SK-N-SH (cell line): Measurements from ENCODE around the gene SMAP2.
"Not testable (repeated sequence)": the region's sequence is repeated elsewhere in the genome, so short reads cannot be mapped to it uniquely, and the experiment has no call there.

ENCODE experiments used
- EP300 ChIP-seq, 2 experiments: IDR thresholded peaks; 2 replicates each; pipeline versions ENCODE4 v1.4.0 to v1.6.1; 2012; ENCODE audit warnings: borderline replicate concordance in 1 of 2, low read depth in 1 of 2, low read length in 1 of 2
- EZH2phosphoT487 ChIP-seq: fragments of 200-600 bp; sonication (generic); IDR thresholded peaks from 2 replicates; pipeline ENCODE4 v1.6.1; 2017; ENCODE audit warnings: low read depth, mixed run types, mild to moderate bottlenecking, antibody characterized with exemption, moderate library complexity, borderline replicate concordance
- GABPA ChIP-seq: IDR thresholded peaks from 2 replicates; pipeline ENCODE4 v1.4.0; 2012; ENCODE audit warnings: low read depth, mild to moderate bottlenecking
- JUND ChIP-seq: IDR thresholded peaks from 2 replicates; pipeline ENCODE4 v1.4.0; 2012
- POLR2AphosphoS5 ChIP-seq: IDR thresholded peaks from 2 replicates; pipeline ENCODE4 v1.6.1; 2012; ENCODE audit warnings: low read depth, low read length
- RXRA ChIP-seq: IDR thresholded peaks from 2 replicates; pipeline ENCODE4 v1.4.0; 2012; ENCODE audit warnings: low read depth, mild to moderate bottlenecking, borderline replicate concordance
- TAF1 ChIP-seq: IDR thresholded peaks from 2 replicates; pipeline ENCODE4 v1.6.1; 2012; ENCODE audit warnings: low read depth, mild to moderate bottlenecking, low read length, moderate library complexity, borderline replicate concordance
- YY1 ChIP-seq: IDR thresholded peaks from 2 replicates; pipeline ENCODE4 v1.4.0; 2012; ENCODE audit warnings: low read depth, mild to moderate bottlenecking
- TF ChIP-seq, protein P1 (sequence below): fragments of 200-600 bp; sonication (generic); IDR thresholded peaks from 2 replicates; pipeline ENCODE4 v1.6.1; 2017; ENCODE audit warnings: antibody characterized with exemption, mild to moderate bottlenecking, moderate library complexity
- TF ChIP-seq, protein P2 (sequence below): IDR thresholded peaks from 2 replicates; pipeline ENCODE4 v1.6.1; 2012; ENCODE audit warnings: mild to moderate bottlenecking, low read depth, low read length, moderate library complexity
- TF ChIP-seq, protein P3 (sequence below): fragments of 150-350 bp; IDR thresholded peaks from 2 replicates; pipeline ENCODE4 v1.6.1; 2016; ENCODE audit warnings: mild to moderate bottlenecking, low read depth, low read length
- TF ChIP-seq, protein P4 (sequence below): IDR thresholded peaks from 2 replicates; pipeline ENCODE4 v1.4.0; 2012; ENCODE audit warnings: low read depth

DNA sequence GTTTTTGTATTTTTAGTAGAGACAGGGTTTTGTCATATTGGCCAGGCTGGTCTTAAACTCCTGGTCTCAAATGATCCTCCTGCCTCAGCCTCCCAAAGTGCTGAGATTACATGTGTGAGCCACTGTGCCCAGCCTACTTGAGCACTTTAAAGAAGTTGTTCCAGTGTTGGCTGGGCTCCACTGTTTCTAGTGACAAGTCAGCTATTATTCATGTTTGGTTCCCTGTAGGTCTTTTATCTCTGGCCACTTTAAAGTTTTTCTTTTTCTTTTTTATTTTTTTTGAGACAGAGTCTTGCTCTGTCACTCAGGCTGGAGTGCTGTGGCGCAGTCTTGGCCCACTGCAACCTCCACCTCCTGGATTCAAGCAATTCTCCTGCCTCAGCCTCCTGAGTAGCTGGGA, 42.1 kb upstream of the SMAP2 start:
- TF ChIP-seq EZH2phosphoT487; POLR2AphosphoS5; JUND; YY1; TAF1; RXRA; EP300 (IDR thresholded peaks at IDR 0.05; ENCODE audit: borderline replicate concordance in 1 of 2, low read depth in 1 of 2, low read length in 1 of 2); GABPA: not testable (repeated sequence)
- TF ChIP-seq, protein P1, sequence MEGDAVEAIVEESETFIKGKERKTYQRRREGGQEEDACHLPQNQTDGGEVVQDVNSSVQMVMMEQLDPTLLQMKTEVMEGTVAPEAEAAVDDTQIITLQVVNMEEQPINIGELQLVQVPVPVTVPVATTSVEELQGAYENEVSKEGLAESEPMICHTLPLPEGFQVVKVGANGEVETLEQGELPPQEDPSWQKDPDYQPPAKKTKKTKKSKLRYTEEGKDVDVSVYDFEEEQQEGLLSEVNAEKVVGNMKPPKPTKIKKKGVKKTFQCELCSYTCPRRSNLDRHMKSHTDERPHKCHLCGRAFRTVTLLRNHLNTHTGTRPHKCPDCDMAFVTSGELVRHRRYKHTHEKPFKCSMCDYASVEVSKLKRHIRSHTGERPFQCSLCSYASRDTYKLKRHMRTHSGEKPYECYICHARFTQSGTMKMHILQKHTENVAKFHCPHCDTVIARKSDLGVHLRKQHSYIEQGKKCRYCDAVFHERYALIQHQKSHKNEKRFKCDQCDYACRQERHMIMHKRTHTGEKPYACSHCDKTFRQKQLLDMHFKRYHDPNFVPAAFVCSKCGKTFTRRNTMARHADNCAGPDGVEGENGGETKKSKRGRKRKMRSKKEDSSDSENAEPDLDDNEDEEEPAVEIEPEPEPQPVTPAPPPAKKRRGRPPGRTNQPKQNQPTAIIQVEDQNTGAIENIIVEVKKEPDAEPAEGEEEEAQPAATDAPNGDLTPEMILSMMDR: not testable (repeated sequence)
- TF ChIP-seq, protein P2, sequence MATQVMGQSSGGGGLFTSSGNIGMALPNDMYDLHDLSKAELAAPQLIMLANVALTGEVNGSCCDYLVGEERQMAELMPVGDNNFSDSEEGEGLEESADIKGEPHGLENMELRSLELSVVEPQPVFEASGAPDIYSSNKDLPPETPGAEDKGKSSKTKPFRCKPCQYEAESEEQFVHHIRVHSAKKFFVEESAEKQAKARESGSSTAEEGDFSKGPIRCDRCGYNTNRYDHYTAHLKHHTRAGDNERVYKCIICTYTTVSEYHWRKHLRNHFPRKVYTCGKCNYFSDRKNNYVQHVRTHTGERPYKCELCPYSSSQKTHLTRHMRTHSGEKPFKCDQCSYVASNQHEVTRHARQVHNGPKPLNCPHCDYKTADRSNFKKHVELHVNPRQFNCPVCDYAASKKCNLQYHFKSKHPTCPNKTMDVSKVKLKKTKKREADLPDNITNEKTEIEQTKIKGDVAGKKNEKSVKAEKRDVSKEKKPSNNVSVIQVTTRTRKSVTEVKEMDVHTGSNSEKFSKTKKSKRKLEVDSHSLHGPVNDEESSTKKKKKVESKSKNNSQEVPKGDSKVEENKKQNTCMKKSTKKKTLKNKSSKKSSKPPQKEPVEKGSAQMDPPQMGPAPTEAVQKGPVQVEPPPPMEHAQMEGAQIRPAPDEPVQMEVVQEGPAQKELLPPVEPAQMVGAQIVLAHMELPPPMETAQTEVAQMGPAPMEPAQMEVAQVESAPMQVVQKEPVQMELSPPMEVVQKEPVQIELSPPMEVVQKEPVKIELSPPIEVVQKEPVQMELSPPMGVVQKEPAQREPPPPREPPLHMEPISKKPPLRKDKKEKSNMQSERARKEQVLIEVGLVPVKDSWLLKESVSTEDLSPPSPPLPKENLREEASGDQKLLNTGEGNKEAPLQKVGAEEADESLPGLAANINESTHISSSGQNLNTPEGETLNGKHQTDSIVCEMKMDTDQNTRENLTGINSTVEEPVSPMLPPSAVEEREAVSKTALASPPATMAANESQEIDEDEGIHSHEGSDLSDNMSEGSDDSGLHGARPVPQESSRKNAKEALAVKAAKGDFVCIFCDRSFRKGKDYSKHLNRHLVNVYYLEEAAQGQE: not testable (repeated sequence)
- TF ChIP-seq, protein P3, sequence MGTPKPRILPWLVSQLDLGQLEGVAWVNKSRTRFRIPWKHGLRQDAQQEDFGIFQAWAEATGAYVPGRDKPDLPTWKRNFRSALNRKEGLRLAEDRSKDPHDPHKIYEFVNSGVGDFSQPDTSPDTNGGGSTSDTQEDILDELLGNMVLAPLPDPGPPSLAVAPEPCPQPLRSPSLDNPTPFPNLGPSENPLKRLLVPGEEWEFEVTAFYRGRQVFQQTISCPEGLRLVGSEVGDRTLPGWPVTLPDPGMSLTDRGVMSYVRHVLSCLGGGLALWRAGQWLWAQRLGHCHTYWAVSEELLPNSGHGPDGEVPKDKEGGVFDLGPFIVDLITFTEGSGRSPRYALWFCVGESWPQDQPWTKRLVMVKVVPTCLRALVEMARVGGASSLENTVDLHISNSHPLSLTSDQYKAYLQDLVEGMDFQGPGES: not testable (repeated sequence)
- TF ChIP-seq, protein P4, sequence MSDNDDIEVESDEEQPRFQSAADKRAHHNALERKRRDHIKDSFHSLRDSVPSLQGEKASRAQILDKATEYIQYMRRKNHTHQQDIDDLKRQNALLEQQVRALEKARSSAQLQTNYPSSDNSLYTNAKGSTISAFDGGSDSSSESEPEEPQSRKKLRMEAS: not testable (repeated sequence)
